ENCODE results near the gene SLC44A3.

DNA sequence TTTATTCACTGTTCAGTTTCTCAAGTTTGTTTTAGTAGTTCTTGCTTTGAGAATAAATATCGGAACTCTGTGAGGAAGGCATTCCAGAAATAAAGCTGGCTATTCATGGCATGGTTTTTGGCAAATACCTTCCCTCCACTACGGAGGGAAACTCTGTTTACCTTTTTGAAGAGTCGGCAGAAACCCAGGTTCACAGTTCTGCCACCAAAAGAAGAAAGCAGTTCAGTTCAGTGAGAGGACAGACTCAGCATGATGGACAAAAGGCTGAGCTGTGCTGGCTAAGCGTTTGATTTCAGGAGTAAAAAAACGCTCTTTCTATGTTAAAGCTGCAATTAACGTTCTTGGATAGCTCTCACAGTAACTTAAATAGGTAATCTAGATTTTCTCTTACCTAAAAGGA, 64.3 kb downstream of the SLC44A3 start:
- no peak for TF ChIP-seq CTCF (conservative IDR thresholded peaks at IDR 0.05)
- TF ChIP-seq ZFX (IDR thresholded peaks at IDR 0.05): no peak

Data from C4-2B (cell line).